NCI-H69 (cell line): Measurements from ENCODE around the gene TBCA.

Experiments used
- DNase-seq: peaks from one replicate; lab custom pipeline; 2025; lab: John Stamatoyannopoulos, UW

The TBCA gene

GRCh38 chr5:77642738-77643653 lies 133.1 kb downstream of the TBCA start:
- peak; percentile 56 for DNase-seq

GRCh38 chr5:77641963-77642737 lies 134.0 kb downstream of the TBCA start:
- peak; percentile 42 for DNase-seq

DNA sequence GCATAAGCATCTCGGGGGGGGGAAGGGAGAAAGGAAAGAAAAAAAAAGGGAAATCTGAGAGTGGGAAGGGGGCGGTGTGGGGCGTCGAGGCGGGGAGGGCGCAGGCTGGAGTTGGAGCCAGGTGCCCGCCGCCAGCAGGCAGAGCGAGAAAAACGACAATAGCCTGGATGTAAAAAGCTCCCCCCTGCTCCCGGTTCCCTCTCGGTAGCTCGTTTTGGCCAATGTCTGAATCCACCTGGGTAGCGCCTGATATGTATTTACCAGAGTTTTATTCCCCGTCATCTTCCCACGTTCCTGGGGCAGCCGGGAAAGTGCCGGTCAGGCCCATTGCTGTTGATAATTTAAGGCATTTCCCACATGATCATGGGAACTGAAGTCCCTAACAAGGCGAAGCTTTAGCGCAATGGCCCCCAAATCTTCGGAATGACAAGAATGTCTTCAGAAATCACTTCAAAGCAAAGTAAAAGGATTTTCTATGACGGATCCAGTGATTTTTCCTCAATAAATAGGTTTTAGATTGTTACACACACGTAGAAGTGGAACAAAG lies 134.7 kb downstream of the TBCA start:
- DNase-seq, result peak; percentile 73
